ENCODE data around the gene POMT2.
"Not testable (repeated sequence)": the region's sequence is repeated elsewhere in the genome, so short reads cannot be mapped to it uniquely, and the experiment has no call there.

Gene POMT2

DNA sequence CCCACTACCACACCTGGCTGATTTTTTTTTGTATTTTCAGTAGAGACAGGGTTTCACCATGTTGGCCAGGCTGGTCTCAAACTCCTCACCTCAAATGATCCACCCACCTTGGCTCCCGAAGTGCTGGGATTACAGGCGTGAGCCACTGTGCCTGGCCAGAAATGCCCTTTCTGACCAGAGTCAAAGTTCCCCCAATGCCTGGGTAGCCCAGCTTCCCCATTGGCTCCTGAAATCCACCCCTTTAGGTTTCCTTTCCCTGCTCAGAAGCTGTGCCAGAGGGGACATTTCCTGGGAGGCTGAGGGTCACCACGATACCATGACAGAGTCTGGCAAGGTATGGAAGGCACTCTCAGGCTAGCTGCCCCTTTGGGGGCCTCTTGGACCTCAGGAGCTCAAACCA, 3.6 kb upstream of the POMT2 start:
- DNase-seq (ENCODE audit: low read depth): no peak

DNA sequence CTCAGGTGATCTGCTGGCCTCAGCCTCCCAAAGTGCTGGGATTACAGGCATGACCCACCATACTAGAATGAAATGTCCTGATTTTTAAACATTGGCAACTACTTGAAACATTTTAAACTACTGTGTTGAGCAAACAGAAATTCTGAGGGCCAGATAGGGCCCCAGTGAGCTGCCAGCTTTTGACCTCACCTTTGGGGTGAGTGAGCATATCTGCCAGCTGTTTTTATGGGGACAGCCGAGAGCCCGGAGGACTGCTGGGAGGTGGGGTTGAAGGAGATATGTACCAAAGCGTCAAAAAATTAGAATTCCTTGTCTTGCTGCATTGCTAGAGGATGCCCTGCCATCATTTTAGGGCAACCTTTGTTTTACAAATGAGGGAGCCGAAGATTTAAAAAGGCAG, 2.9 kb upstream of the POMT2 start:
- no peak for DNase-seq (ENCODE audit: low read depth)

DNA sequence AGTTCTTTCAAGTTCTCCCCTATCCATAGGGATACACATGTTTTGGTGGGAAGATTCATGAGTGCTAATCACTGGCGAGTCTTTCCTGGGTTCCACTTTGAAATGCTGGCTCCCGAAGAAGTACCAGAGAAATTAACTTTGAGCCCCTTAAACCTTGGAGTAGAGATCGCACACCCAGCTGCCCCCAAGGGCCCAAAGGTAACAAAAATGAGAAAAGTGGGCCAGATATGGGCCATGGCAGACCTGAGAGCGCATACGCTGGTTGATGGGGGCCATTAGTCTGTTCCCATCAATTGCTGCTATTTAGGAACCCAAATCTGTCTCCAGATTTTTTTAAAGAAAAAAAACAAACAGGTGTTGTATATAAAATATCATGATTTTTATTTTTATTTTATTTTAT, 2.3 kb upstream of the POMT2 start:
- DNase-seq (ENCODE audit: low read depth): no peak

DNA sequence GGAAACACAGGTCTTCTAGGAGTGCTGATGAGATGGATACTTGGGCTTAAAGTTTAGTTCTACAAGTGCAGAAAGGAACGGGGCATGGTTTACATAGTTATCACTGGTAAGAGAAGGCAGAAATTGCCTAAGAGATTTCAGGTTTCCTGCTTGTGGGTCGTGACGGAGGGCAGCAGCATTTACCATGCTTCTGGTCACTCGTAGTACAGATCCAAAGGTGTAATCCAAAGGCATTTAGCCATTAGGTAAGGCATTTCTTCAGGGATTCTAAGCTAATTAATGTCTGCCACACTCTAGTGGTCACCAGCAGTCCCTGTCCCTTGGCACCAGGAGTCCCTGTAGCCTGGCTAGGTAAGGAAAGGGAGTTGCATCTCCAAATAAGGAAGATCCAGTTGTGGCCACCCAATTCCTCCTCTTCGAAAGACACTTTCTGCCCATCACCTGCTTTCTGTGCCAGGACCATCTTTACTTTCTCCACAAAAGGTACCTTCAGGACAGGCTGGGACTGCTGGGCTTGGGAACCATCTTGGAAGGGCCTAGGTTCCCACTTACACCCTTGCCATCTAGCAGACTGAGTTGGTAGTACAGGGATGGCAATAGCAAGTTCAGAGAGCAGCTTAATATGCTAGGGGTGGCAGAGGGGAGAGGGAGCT, 1.7 kb upstream of the POMT2 start:
- no peak for DNase-seq (ENCODE audit: low read depth)

DNA sequence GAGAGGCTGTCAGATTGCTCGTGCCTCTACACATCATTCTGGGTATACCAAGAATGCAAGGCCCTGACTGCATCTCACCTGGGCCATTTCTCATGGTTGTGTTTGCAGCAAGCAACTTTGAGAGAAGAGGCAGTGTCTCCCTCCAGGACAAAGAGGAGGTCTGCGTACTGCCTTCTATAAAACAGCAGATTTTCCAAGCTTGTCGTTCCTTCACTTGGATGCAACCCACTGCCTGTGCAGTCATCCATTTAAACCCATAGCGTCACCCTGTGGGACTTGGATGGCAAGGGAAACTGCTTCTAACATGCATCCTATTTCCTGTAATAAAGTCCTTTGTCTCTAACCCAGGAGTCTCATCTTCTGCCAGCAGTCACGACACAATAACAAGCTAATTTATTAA, 1.3 kb downstream of the POMT2 start:
- DNase-seq (ENCODE audit: low read depth): no peak

DNA sequence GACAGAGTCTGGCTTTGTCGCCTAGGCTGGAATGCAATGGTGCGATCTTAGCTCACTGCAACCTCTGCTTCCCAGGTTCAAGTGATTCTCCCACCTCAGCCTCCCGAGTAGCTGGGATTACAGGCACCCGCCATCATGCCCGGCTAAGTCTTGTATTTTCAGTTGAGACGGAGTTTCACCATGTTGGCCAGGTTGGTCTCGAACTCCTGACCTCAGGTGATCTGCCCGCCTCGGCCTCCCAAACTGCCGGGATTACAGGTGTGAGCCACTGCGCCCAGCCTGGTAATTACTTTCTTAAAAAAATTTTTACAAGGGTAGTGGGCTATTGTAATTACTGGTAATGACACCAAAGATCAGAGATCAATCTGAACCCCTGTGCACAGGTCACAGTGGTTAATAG, 1.9 kb downstream of the POMT2 start:
- not testable (repeated sequence) for DNase-seq (ENCODE audit: low read depth)

DNA sequence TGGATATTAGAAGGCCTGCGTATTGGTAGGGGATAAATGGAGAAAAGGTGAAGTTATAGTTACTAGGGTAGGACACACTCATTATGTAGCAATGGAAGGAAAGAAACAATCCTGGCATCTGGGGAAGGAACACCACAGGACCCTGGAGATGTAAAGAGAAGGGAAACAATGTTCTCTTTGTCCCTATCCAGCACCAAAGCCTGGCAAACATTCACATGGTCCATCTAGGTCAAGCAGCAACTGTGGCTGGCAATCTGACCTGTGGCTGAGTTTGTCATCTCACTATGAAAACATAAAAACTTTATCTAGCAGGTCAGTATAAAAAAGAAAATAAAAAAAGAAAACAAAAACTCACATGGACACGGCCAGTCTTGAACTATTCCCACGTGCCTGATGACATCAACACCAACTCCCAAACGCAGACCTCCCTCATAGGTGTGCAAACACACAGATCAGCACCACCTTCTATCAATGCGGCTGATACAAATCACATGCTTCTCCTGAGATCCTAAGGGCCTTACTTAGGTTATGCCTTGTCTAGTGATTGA, 2.6 kb downstream of the POMT2 start:
- DNase-seq (ENCODE audit: low read depth): no peak

DNA sequence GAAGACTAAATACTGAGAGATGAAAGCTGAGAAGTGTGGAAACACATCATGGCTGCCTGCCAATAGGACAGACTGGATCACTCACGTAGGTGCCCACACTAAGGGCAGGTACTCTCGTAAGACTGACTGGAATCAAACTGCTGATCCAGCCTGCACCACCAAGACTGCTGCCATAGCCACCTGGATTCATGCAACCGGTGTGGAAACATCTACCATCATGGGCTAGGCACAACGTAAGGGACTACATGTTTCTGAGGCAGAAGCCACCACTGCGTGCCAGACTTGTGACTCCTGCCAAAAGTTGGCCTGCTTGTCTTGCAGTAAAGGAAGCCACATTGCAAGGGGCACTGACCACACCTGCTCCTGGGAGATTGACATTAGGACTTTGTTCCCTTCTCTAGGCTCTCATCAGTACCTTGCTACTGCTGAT, 3.8 kb downstream of the POMT2 start:
- DNase-seq (ENCODE audit: low read depth): no peak

DNA sequence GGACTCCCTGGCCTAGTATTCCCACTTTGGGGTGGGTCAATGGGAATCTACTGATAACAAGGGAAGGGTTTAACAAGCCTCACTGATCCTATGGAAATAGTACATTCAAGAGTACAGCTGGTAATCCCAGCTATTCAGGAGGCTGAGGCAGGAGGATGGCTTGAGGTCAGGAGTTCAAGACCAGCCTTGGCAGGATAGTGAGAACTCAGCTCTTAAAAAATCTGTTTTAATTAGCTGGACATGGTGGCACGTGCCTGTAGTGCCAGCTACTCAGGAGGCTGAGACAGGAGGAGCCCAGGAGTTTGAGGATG, 4.5 kb downstream of the POMT2 start:
- DNase-seq (ENCODE audit: low read depth): no peak

DNA sequence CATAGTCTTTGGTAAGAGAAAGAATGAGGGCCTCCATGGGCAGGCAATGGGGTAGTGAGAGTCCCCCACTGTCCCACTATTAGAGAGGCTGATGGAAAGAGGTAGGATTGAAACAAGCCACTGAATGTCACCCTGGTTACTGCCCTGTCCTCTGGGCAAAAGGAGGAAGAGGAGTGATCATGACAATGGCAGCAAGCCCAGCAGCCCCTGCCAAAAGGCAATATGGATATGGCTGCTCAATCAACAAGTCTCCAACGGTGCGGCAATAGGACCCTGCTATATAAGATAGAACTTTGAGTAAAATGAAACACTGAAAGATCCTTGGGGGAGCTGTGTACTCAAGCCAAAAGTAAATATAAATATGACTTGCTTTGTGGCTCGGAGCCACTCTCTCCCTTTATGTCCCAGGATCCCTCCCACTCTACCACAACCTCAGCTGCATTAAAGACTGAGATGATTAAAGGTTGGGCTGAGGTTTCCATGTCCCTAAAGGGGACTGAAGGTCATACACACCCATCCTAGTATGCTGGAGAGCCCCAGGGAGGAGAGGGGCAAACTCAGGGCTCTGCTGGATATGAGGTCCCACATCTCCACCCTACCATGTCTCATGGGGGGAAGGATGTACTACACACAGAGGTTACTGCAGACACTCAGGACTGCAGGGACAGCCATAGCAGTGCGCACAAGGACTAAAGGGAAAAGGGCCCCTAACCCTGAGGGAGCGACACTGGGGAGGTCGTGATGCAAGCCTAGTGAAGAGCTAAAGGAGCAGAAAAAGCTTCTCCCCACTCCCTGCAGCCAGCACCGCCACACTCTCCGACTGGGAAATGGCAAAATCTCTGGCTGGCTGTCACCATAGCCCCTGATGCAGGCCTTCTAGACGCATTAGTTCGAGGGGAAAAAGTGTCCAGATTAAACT, 5.9 kb downstream of the POMT2 start:
- no peak for DNase-seq (ENCODE audit: low read depth)

DNA sequence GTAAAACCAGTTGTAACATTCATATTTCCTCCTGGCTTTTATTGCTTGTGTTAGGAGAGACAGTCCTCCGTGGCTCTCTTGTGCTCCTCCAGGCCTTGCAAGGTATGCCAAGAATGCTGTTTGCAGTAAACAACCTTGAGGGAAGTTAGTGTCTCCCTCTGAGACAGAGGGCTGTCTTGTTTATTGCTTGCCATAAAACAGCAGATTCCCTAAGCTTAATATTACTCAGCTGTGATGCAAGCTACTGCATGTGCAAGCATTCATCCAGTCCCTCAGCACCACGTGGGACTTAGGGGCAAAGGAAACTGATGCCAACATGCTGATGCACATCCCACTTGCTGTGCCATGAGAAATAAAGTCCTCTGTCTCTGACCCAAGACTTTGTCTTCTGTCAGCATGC, 6.6 kb downstream of the POMT2 start:
- no peak for DNase-seq (ENCODE audit: low read depth)

DNA sequence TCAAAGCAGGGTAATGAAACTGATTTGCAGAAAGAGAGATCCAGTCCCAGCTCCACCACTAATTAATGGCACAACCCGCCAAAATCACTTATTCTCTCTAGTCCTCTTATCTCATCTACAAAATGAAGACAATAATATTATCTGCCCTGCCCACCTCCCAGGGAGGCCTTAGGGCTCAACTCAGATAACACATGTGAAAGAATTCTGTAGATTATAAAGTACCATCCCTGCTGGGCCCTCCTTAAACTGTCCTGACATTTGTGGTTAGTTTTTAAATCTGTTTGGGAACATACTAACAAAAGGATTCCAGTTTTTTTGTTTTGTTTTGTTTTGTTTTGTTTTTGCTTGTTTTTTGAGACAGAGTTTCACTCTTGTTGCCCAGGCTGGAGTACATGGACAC, 7.3 kb downstream of the POMT2 start:
- no peak for DNase-seq (ENCODE audit: low read depth)

DNA sequence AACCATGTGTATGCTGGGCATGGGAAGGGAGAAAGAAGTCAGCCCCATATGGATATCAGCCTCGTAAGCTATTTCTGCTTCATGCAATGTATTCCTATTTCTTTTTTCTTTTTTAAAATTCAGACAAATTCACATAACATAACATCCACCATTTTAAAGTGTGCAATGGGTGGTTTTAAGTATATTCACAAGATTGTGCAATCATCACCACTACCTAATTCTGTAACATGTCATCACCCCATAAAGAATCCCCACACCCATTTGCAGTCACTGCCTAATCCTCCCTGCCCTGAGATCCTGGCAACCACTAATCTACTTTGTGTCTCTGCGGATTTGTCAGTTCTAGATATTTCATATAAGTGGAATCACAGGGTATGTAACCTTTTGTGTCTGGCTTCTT, 9.5 kb downstream of the POMT2 start:
- DNase-seq (ENCODE audit: low read depth): no peak

DNA sequence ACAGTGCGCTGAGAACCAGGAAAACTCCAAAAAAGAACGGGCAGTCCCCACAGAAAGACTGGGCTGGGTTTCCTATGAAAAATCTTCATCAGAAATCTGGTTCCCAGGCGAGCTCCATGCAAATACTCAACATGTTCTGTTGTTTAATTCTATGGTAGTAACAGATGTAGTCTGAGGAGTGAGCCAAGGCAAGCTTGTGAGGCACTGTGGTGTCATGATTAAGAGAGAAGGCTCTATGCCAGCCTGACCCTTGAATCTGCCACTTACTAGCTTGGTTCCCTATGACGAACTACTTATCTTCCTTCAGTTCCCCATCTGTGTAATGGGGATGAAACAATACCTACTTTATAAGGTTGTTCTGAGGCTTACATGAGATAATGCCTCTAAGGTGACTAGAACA, 10.7 kb downstream of the POMT2 start:
- no peak for DNase-seq (ENCODE audit: low read depth)

DNA sequence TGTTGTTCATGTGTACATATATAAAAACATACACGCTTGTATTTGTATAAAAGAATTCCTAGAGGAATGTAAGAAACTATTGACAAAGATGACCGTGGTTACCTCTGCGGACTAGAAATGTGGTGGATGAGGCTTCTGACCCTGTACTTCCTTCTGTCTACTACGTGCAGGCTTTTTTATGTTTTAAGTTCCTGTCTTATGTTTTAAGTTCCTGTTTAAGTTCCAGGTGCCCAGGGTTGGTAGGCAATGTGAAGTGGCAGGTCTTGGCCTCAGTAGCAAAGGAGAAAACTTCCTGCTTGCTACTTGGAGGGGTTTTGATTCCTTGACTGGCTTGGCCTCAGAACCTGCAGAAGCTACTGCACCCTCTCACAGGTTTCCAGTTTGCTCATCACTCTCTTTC, 11.6 kb downstream of the POMT2 start:
- DNase-seq (ENCODE audit: low read depth): no peak

DNA sequence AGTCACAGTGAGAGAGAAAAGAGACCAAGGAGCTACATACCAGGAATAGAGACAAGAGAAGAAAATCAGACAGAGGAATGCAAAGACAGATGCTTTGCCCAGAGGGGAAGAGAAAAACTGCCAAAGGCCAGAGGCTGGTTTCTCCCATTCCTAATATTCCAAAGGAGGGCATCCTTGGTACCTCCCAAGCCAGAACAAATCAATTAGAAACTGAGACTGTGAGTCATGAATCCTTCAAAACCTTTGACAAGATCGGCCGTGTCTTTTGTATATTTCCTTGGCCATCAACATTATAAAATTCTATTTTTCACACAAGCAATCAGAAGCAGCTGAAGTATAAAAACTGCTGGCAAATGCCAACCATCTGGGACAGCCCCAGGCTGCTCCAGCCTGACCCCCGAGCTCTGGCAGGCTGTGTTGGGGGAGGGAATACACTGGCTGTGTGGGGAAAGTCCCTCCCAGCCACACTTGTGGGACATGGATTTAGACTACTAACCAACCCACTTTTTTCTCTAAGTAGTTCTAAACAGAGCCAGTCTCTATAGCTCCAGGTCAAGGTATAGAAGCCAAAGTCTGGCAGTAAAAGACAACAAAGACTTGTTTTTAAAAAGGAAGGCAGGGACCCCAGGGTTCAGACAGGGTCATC, 13.7 kb downstream of the POMT2 start:
- DNase-seq (ENCODE audit: low read depth): no peak

DNA sequence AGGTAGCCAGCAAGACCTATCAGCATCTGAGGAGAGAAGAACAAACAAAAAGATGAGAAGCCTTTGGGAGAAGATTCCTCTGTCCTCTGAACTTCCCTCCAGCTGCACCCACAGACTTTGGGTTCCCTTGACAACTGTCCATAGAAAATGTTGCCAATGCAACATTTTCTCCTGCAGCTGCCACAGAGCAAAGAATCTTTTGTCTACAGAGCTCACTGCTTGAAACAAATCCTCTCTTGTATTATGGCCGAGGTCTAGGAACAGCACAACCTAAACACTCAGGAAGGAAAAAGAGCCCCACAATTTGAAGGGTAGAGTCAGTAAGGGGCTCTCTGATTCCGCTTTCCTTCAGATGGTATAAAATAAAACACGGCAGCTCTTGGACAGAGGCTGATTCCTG, 14.3 kb downstream of the POMT2 start:
- no peak for DNase-seq (ENCODE audit: low read depth)

DNA sequence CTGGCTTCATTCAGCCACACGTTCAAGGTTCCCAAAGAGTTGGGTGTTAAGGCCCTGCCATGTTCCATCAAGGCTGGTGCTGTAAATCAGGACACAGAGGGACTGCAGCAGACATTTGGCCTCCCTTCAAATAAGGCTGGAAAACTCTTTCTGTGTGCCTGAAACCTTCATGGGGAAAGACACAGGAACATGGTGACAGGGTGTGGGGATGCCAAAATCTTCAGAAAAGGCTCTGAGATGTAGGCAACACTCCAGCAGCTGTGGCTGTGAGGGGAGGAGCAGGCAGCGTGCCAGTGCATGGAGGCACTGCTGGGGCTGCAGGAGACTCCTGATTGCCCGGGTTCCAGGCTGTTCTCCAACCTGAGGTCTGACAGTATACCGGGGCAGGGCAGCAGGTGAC, 15.0 kb downstream of the POMT2 start:
- no peak for DNase-seq (ENCODE audit: low read depth)

DNA sequence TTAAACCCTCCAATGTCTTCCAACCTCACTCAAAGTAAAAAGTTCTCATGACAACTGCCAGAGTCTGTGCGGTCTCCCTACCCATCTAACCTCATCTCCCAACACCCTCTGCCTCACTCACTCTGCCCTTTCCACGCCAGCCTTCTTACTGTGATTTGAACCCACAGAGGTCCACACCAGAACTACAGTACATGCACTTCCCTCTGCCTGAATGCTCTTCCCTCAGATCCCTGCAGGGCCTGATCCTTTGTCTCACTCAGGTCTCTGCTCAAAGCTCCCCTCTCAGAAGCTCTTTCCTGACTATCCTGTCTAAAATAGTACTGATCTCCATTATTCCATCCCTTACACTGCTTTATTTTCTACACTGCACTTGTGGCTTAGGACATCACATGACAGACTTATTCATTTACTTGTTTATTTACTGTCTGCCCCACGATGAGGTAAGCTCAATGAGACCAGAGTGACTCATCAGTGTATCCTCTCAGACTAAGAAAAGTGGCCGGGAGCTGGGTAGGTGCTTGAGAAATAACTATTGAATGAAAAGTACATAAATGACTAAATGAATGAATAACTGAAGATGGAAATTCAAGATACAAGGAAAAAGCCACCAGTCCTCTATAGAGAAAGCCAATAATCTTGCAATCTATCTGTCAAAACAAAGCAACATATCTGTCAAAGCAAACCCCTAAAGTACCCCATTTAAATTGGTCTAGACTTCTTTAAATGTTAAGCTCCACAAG, 17.1 kb downstream of the POMT2 start:
- no peak for DNase-seq (ENCODE audit: low read depth)

DNA sequence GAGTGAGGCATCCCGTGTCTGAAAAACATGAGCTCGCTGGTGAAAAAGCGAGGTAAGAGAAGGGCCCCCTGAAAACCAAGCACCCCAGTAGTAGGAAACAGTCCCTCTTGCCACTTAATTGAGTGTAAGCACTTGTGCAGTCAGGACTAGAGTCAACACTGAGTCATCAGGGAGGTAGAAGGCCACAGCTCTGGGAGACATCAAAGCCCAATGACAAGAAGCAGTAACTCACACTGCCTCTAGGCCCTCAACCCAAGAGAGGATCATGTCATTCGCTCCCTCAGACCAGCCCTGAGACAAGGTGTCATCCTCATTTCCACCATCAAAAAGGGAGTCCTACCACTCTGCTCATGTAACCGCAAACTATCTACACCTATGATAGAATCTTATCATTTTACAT, 17.8 kb downstream of the POMT2 start:
- DNase-seq (ENCODE audit: low read depth): peak; percentile 15

DNA sequence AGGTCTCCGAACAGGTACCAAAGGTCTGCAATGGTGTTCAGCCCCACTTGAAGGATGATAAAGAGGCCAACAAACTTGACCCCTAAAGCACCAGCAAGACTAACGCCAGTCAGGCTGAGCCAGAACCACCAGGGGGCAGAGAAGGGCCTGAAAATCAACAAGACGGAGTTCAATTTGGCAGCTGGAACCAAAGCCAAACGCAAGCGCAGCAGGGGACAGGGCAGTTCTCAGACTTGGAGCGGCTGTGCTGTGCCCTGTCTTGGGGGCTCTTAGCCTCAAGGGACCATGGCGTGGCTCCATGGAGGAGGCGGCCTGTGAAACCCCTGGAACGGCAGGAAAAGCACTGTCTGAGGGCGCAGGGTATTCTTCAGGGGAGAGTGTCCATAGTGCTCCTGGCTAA, 19.6 kb downstream of the POMT2 start:
- DNase-seq (ENCODE audit: low read depth): peak; percentile 19

DNA sequence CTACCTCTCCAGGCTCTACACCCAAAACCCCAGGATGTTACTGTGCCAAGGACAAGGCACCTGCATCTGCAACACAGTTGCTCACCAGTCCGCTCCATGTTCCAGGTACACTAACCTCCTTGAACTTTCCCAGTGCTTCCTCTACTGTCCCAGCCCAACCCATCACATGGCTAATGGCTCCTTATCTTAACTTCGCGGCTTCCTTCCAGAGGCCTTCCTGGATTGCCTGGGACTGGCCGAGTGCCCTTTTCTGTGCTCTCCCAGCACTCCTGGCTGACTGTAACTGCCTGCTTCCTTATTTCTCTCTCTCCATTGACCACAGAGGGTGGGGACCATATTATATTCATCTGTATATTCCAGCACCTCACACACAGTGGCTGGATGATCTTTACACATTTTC, 20.9 kb downstream of the POMT2 start:
- DNase-seq (ENCODE audit: low read depth): no peak

All from activated T-helper 9 cell treated with anti-CD3 and anti-CD28 coated beads, Interleukin-2, amount 50 U/mL, for 16 hours (primary cell).